DND-41 (cell line): ENCODE results near the gene FBXO10.

Source experiments
- EZH2 ChIP-seq: IDR thresholded peaks from 3 replicates; pipeline ENCODE4 v1.6.1; 2012; ENCODE audit warnings: borderline replicate concordance, low read depth, mild to moderate bottlenecking, moderate library complexity, low read length, inconsistent platforms; ENCODE audit not compliant: severe bottlenecking
- TF ChIP-seq, protein P1 (sequence below): IDR thresholded peaks from 2 replicates; pipeline ENCODE4 v1.5.1; 2012; ENCODE audit warnings: borderline replicate concordance, low read length, moderate library complexity, mild to moderate bottlenecking; ENCODE audit not compliant: poor library complexity, severe bottlenecking; ENCODE audit errors: extremely low read depth

DNA sequence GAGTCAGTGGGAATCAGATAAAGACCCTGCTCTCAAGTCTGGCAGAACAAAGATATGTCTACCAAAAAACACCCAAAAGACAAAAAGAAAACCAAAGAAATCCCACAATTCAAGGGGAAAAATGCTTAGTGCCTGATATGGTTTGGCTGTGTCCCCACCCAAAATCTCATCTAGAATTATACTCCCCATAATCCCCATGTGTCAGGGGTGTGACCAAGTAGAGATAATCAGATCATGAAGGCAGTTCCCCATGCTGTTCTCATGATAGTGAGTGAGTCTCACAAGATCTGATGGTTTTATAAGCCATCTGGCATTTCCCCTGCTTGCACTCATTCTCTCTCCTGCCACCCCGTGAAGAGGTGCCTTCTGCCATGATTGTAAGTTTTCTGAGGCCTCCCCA lies 13.4 kb downstream of the FBXO10 start:
- TF ChIP-seq, protein P1, sequence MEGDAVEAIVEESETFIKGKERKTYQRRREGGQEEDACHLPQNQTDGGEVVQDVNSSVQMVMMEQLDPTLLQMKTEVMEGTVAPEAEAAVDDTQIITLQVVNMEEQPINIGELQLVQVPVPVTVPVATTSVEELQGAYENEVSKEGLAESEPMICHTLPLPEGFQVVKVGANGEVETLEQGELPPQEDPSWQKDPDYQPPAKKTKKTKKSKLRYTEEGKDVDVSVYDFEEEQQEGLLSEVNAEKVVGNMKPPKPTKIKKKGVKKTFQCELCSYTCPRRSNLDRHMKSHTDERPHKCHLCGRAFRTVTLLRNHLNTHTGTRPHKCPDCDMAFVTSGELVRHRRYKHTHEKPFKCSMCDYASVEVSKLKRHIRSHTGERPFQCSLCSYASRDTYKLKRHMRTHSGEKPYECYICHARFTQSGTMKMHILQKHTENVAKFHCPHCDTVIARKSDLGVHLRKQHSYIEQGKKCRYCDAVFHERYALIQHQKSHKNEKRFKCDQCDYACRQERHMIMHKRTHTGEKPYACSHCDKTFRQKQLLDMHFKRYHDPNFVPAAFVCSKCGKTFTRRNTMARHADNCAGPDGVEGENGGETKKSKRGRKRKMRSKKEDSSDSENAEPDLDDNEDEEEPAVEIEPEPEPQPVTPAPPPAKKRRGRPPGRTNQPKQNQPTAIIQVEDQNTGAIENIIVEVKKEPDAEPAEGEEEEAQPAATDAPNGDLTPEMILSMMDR: no peak
- no peak for TF ChIP-seq EZH2
